ENCODE measurements around the gene ACAD10.

Gene ACAD10

GRCh38 chr12:111664961-111665865, 20.6 kb upstream of the ACAD10 start:
- no peak overlapping the region for H3K4me3 ChIP-seq (ENCODE audit: low read depth, low read length)
- TF ChIP-seq CTCF (IDR thresholded peaks at IDR 0.05; ENCODE audit: borderline replicate concordance, insufficient read depth, low read depth, low read length) = no peak

- TF ChIP-seq CTCF (IDR thresholded peaks at IDR 0.05; ENCODE audit: borderline replicate concordance, insufficient read depth, low read depth, low read length) = no peak
- no peak overlapping the region for H3K4me3 ChIP-seq (ENCODE audit: low read depth, low read length)
Measured at GRCh38 chr12:111672822-111673381, 13.0 kb upstream of the ACAD10 start.

GRCh38 chr12:111673503-111673902, 12.3 kb upstream of the ACAD10 start:
- H3K4me3 ChIP-seq (ENCODE audit: low read depth, low read length) = no peak overlapping the region
- TF ChIP-seq CTCF (IDR thresholded peaks at IDR 0.05; ENCODE audit: borderline replicate concordance, insufficient read depth, low read depth, low read length) = no peak

GRCh38 chr12:111677186-111677585, 8.7 kb upstream of the ACAD10 start:
- no peak for TF ChIP-seq CTCF (IDR thresholded peaks at IDR 0.05; ENCODE audit: borderline replicate concordance, insufficient read depth, low read depth, low read length)
- H3K4me3 ChIP-seq (ENCODE audit: low read depth, low read length) = no peak overlapping the region

- peak overlapping the region; percentile 82 for H3K4me3 ChIP-seq (ENCODE audit: low read depth, low read length)
Measured at GRCh38 chr12:111684485-111685198, 1.2 kb upstream of the ACAD10 start.

GRCh38 chr12:111685322-111685810, 487 bp upstream of the ACAD10 start:
- TF ChIP-seq CTCF (IDR thresholded peaks at IDR 0.05; ENCODE audit: borderline replicate concordance, insufficient read depth, low read depth, low read length) = no peak
- peak overlapping the region; percentile 82 for H3K4me3 ChIP-seq (ENCODE audit: low read depth, low read length)

GRCh38 chr12:111686574-111687105, 787 bp downstream of the ACAD10 start:
- peak overlapping the region; percentile 82 for H3K4me3 ChIP-seq (ENCODE audit: low read depth, low read length)
- no peak for TF ChIP-seq CTCF (IDR thresholded peaks at IDR 0.05; ENCODE audit: borderline replicate concordance, insufficient read depth, low read depth, low read length)

Measured in GM12875 (cell line).